ENCODE results near the gene NES. TPM values are rescaled to one million over a fixed set of nuclear protein-coding genes. Genes with fewer than 3 reads are reported as not detected.
"Not testable (repeated sequence)": the region's sequence is repeated elsewhere in the genome, so short reads cannot be mapped to it uniquely, and the experiment has no call there.

The NES gene
- total and polyA plus RNA-seq, 11 donors: 59.7 to 499 (median 158) TPM

DNA sequence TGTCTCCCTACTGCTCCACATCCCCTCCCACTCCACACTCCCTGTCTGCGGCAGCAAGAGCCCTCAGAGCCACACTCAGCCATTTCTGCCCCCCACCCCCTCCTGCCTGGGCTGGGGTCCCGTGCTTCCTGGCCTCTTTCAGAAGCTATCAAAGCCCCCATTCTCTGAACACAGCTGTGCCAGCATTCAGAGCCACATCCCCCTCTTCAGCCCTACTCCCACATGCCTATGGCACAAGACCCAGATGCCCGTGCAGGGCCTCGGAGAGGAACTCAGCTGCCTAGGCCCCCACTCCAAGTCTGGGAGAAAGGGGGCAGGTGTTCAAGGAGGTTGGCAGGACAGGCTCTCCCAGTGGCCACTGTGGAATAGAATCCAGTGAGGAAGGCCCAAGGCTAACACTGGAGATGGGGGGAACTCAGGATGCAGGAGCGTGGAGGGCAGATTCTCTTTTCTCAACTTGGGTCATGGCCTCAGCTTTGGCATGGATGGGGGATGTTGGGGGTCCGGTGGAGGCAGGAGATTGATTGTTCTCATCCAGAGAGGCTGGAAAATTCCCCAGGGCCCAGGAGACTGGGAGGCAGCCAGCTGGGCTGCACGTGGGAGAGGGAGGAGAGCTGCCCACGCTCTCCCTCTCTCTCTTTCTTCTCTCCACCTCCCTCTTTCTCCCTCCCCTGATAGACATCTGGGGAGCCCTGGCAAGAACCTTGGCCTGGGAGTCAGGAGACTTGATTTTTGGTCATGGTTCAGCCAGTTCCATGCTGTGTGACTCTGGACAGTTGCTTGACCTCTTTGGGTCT, 38.8 kb downstream of the NES start:
- H3K9me3 ChIP-seq: no peaks in the 10 kb centered on the region
- peaks cover 24 to 85% (median 50%) of the 10 kb centered on the region in 9 donors for H3K27me3 ChIP-seq
- TF ChIP-seq, protein P1, sequence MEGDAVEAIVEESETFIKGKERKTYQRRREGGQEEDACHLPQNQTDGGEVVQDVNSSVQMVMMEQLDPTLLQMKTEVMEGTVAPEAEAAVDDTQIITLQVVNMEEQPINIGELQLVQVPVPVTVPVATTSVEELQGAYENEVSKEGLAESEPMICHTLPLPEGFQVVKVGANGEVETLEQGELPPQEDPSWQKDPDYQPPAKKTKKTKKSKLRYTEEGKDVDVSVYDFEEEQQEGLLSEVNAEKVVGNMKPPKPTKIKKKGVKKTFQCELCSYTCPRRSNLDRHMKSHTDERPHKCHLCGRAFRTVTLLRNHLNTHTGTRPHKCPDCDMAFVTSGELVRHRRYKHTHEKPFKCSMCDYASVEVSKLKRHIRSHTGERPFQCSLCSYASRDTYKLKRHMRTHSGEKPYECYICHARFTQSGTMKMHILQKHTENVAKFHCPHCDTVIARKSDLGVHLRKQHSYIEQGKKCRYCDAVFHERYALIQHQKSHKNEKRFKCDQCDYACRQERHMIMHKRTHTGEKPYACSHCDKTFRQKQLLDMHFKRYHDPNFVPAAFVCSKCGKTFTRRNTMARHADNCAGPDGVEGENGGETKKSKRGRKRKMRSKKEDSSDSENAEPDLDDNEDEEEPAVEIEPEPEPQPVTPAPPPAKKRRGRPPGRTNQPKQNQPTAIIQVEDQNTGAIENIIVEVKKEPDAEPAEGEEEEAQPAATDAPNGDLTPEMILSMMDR (IDR thresholded peaks at IDR 0.05): no peak
- TF ChIP-seq POLR2A (IDR thresholded peaks at IDR 0.05): no peak
- H3K36me3 ChIP-seq: no peaks in the 10 kb centered on the region
- H3K4me3 ChIP-seq: no peak overlapping the region
- intact Hi-C loops (cut with DNase I): no loop called here
- H3K4me1 ChIP-seq: peaks cover 0 to 19% (median 13%) of the 10 kb centered on the region in 12 donors
- WGBS, 4 donors: 57 to 66% (median 62%) methylated on average over 8 of the region's 8 CpGs
- DNase-seq (no peak), ATAC-seq (no peak)
- no peak overlapping the region for H3K27ac ChIP-seq

GRCh38 chr1:156632355-156632754, 44.9 kb downstream of the NES start:
- WGBS, 4 donors: 65 to 80% (median 69%) methylated on average over 3 of the region's 3 CpGs
- Histone ChIP-seq H3K27me3 (peaks cover 6 to 73% (median 16%) of the 10 kb centered on the region in 9 donors), H3K27ac (no peak overlapping the region), H3K9me3 (no peaks in the 10 kb centered on the region), H3K36me3 (no peaks in the 10 kb centered on the region), H3K4me1 (no peaks in the 10 kb centered on the region), H3K4me3 (no peak overlapping the region)
- no peak for TF ChIP-seq POLR2A (IDR thresholded peaks at IDR 0.05)
- TF ChIP-seq, protein P1 (IDR thresholded peaks at IDR 0.05): no peak
- no peak for ATAC-seq
- no peak for DNase-seq
- intact Hi-C loops (cut with DNase I): no loop called here

GRCh38 chr1:156631152-156631551, 46.1 kb downstream of the NES start:
- H3K27me3 ChIP-seq: peaks cover 6 to 81% (median 26%) of the 10 kb centered on the region in 9 donors
- intact Hi-C loops (cut with DNase I); DNase-seq; H3K27ac ChIP-seq; H3K36me3 ChIP-seq; ATAC-seq; H3K9me3 ChIP-seq; H3K4me3 ChIP-seq; H3K4me1 ChIP-seq: not testable (repeated sequence)
- 51 to 57% (median 55%) methylated on average over 9 of the region's 9 CpGs for WGBS, 4 donors

- intact Hi-C loops (cut with DNase I): loop anchor here in 4 of 10 donors (2.0 to 10.0 kb wide), 4 partner anchors 27 to 97 kb away; partner anchors contain the start of genes ISG20L2 (in 2 of the 4), METTL25B (in 2 of the 4) and NES (in 1 of the 4)
- no peak overlapping the region for H3K4me3 ChIP-seq
- peaks cover 9 to 84% (median 37%) of the 10 kb centered on the region in 9 donors for H3K27me3 ChIP-seq
- no peak for TF ChIP-seq POLR2A (IDR thresholded peaks at IDR 0.05)
- TF ChIP-seq, protein P1 (IDR thresholded peaks at IDR 0.05): no peak
- WGBS, 4 donors: 82 to 89% (median 83%) methylated on average over 8 of the region's 8 CpGs
- no peaks in the 10 kb centered on the region for H3K9me3 ChIP-seq
- H3K4me1 ChIP-seq: peaks cover 3 to 13% (median 8%) of the 10 kb centered on the region in 12 donors
- H3K36me3 ChIP-seq: no peaks in the 10 kb centered on the region
- no peak overlapping the region for H3K27ac ChIP-seq
- DNase-seq (no peak), ATAC-seq (no peak)
Observed at GRCh38 chr1:156629823-156630449, 47.3 kb downstream of the NES start.

Data from heart left ventricle (tissue), 16 donors.